G401.6 (cell line): ENCODE measurements around the gene PROB1.
"Not testable (repeated sequence)": the region's sequence is repeated elsewhere in the genome, so short reads cannot be mapped to it uniquely, and the experiment has no call there.

Experiments
- FAIRE-seq: peaks from 2 replicates; lab custom pipeline; 2012; peaks lifted over from hg19 to GRCh38; lab: Jason Lieb, UNC

Gene PROB1

DNA sequence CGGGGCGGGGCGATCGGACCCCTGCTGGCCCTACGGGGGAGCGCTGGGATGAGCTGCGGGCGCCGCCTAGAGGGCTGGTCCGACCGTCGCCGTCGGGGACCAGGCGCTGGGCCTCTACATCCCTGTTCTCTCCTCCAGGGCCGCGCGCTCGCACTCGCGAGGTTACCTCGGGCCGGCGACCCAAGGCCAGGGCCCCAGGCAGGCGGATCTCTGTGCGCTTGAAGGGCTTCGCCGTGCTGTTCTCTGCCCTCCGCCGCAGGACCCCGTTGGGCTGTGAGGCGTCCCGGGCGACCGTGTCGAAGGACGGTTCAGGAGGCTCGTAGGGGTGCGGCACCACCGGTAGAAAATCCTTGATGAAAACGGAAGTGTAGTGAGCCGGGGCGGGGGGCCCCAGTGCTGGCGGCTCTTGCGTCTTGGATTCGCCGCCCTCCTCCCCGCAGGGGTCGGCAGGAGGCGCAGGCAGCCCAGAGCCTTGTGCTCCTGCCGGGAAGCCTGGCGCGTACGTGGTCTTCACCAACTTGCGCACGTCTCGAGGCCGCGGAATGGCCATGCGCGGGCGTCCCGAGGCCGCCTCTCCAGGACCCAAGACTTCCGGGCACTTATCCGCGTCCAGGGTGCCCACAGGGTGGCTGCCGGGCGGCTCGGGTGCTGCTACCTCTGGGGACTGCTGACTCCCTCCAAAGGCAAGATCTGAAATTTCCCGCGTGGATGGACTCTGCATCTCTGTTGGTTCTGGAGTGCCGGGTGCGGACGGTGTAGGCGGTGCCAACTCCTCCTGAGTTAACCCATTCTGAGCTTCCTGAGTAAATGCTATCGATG is 2.0 kb downstream of the PROB1 start:
- FAIRE-seq: no peak

DNA sequence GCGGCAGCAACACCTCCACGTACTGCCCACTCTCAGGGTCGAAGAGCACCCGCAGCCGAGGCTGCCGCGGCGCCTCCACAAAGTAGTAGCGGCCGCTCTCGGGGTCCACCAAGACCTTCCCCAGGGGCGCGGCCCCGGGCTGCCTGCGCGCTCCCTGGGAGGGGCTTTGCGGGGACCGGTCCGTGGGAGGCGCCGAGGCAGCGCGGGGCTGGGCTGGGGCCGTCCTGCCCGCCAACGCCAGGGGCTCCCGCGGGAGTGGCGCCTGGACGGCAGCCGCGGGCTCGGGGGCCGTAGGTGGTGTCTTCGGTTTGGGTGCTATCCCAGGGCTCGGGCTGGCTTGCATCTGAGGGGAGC is 2.6 kb downstream of the PROB1 start:
- no peak for FAIRE-seq

DNA sequence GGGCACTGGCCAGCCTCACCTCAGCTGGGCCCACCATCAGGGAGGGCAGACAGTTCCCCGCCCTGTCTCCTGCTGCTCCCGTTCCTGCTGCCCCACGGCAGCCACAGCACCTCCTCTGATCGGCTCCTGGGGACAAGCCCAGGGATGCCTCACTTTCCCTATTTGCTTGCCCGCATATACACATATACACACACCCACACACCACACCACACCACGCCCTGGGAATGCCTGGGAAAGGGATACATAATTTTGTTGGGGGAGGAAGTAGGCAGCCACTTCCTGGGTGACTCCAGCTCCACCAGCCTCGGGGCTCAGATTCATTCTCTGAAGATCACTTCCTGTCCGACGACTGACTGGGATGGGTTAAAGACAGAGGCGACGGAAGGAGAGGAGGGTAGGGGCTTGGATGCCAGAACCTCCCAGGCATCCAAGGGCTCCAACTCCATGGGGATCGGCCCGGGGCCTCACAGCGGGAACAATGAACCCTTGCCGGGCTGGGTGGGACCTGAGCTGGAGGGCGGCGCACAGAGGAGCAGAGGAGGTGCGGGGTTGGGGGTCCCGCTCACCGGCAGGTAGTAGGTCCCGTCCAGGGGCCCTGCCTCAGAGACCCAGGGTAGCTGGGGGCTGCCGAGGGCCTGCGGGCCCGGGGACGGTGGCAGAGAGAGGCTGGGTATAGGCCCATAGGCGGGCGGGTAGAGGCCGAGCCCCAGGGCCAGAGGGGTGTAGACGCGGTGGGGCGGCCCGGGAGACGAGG is 3.2 kb downstream of the PROB1 start:
- no peak for FAIRE-seq

DNA sequence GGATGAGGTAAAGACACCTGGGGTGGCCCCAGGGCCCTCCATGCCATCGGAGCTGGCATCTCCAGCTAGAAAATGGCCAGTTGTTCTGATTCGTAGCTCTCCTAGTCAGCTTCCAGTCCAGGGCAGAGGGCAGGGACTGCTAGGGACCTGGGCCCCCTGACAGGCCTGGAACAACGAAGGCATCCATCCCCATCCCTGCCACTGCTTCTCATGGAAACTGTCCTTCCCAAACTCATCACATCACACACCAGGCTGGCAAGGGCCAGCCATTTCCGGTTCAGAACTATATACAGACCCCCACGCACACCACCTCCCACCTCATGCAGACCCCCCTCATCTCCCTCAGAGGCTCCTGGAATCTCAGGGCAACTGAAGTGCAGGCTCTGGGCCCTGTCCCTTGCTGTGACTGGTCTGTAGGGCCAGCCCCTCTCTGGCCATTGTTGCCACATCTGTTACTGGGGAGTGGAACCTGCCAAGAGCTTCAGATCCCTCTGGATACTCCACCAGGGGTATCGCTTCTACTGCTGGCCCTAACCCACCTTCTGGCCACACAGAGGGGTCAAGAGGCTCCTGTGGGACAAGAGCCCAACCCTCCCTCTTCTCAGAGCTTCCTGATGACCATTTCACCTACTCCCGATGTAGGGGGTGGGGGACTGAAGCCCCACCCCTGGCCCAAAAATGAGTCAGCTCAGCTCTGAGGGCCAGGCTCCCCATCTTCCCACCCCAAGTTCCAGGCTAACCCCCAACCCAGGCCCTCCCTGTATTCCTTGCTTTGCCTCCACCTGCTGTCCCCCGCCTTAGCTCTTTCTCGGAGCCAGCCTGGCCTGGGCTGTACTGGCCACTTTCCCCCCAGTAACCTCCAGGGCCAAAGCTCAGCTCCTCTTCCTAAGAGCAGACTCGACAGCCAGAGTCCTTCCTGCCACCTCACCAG is 4.0 kb downstream of the PROB1 start:
- no peak for FAIRE-seq

DNA sequence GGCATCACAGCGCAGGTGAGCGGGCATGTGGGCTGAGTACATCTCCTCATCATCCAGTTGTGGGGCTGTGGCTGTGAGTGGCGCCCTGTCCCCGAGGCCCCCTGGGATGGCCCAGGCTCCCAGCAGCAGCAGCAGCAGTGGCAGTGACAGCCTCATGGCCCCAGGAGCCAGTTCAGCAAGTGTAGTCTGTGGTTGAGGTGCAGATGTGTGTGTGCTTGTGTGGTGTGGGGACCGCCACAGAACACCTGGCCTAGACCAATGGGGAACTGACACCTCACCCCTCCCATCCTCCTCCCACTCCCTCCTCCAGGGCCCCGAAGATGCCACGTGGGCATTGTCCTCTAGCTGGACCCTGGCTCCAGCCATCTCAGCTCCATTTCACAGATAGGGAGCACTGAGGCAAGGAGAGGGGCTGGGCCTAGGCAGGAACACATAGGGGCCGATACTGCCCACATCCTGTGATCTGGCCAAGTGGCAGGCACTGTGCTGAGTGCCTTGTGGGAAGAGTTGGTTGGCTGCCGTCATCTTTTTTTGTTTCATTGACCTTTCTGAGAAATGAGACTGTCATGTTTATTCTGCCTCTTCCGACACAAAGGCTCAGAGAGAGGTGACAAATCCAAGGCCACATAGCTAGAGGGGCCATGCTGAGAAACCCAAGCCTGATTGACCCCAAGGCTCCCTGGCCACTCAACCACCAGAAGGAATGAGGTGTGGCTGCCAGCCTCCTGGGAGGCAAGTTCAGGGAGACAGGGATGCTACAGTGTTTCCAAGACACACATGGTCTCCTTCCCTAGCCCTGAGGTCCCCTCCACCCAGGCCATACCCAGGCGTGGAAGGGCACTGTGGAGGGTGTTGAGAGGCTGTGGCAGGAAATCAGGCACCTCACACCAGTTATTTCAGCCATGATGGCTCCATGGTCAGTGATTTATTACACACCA is 4.9 kb downstream of the PROB1 start, which contains the start of gene MZB1:
TSS of gene MZB1 (minus strand) at position 213 of the 938 bp plus-strand sequence. CDS start at position 156, 57 bp downstream.
- no peak for FAIRE-seq

DNA sequence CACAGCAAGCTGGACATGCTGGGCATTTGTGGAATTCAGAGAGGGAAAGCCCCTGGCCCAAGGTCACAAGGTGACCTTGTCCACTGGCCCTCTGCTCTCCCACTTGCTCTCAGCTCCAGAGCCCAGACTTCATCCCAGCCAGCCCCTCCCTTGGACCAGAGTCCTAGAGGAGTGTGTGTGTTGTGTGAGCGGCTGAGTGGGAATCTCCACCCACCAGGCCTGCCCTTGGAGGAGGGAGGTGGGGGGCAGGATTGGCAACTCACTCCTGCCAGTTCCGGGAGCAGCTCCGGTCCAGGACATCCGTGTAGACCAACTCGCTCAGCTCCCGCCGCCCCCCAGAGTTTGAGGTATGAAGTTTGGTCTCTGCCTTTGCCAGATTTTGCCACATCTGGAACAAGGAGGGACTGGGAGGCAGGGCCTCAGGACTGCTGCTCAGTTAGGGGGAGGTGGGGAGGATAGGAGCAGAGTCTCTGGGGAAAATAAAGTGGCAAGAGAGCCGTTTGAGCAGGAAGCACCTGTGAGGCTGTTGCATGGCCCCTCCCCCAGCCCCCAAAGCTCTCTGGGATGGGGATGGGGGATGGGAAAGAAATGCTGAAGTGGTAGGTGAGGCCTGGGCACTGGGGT is 6.6 kb downstream of the PROB1 start:
- no peak for FAIRE-seq

- no peak for FAIRE-seq
Observed at GRCh38 chr5:139387611-139388197, 7.2 kb downstream of the PROB1 start.

DNA sequence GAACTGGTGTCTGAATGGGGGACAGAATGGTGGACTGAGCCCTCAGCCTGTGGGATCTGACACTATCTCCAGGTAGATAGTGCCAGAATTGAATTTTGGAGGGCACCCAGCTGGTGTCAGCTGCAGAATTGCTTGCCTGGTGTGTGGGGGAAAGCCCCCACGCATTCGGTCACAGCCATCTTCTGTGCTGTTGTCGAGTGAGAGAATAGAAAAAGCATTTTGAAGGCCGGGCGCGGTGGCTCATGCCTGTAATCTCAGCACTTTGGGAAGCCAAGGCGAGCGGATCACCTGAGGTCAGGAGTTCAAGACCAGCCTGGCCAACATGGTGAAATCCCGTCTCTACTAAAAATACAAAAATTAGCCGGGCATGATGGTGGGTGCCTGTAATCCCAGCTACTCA is 7.9 kb downstream of the PROB1 start:
- not testable (repeated sequence) for FAIRE-seq

GRCh38 chr5:139386050-139386438 is 8.9 kb downstream of the PROB1 start:
- FAIRE-seq: no peak

GRCh38 chr5:139385061-139386049 is 9.5 kb downstream of the PROB1 start:
- FAIRE-seq: no peak

DNA sequence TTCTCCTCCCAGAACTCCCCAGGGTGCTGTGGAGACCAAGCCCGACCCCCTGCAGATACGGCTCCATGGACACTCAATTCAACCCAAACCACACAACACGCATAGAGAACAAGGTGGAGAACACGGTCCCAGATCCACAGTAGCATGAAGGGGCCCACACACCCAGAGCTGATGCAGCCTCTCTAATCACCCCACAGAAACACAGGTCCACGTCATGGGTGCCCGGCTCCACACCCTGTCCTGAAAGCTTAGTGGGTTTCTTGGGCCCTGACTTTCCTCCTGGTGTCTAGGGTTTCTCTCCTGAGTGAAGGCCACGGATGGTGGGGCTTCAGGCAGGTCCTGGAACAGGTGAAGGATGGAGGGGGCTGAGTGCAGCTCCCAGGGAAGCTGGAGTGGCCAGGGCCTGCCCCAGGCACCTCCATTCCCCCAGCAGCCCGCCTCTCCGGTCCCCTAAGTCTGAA is 10.3 kb downstream of the PROB1 start:
- no peak for FAIRE-seq

DNA sequence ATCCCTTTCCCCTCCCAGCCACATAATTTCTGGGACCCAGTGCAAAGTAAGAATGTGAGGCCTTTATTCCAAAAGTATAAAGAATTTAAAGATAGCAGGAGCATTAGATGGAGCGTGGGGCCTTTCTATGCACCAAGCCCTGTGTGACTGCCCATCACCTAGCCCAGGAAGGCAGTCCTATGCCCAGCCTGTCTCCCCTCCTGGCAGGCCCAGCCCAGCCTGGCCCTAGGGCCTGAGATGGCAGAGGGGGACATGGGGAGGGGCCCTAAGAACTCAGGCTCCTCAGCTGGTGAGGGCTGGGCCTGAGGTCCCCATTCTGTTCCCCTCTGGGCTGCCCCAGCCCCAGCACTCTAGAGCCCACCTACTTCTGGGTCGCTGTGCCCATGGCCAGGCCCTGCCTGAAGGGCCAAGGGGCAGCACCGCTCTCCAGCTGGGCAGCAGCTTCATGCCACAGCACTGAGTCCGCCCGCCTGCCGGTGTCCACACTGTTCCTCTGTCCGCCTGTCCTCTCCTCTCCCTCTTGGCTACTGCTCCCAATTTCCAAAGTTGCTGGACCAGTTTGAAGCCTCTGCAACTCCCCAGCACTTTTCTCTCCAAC is 10.8 kb downstream of the PROB1 start:
- FAIRE-seq: no peak

GRCh38 chr5:139383275-139383992 is 11.5 kb downstream of the PROB1 start, which contains the start of gene SLC23A1:
Gene SLC23A1, minus strand, starts transcription at chr5:139383297. Its CDS starts 44 bp downstream, at chr5:139383253.
- FAIRE-seq: no peak

GRCh38 chr5:139382807-139383206 is 12.1 kb downstream of the PROB1 start:
- no peak for FAIRE-seq

DNA sequence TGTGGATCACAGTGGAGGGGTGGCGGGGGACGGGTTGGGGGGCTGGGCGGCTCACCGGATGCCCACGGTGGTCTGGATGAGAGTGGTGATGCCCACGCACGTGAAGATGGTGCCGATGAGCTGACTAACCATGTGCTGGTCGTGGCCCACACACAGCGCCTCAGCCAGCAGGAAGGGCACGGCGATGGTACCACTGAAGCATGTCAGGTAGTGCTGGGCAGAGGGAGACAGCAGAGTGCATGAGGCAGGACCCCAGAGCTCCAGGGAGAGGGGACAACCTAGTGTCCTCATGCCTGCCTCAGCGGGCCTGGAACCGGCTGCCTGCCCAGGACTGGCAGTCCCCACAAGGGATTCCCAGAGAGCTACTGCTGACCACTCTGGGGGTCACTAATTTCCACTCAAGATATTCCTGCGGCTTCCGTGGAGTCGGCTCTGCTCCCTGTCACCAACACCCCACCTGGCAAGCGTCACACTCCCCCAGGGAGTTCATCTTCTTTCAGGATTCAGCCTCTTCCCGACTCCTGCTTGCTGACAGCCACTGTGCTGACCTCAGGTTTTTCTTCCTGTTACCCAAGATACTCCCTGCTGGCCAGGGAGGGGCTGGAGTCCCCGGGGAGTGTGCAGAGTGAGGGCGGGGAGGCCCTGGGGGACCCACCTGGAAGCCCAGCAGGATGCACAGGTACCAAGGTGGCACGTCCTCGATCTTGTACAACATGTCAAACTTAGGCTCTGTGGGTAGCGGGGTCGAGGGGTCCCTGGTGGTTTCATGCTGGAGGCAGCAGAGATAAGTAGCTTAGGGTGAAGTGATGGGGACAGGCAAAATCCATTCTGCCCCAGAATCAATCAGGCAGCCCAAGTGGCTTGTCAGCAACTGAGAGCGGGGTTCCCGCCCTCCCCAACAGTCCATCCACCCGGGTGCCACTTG is 12.8 kb downstream of the PROB1 start:
- FAIRE-seq: no peak

- no peak for FAIRE-seq
Observed at GRCh38 chr5:139379626-139380449, 15.1 kb downstream of the PROB1 start.
